IMR-90 (cell line): ENCODE data around the gene C16orf74. TPM values are rescaled to one million over a fixed set of nuclear protein-coding genes. Genes with fewer than 3 reads are reported as not detected.

Source experiments
- ATAC-seq: fragments of 200-7000 bp; cut with Tn5 transposase; 2 replicates; pipeline ENCODE4 v1.9.1; 2020; ENCODE audit warnings: low read depth, mild to moderate bottlenecking, moderate library complexity
- BruUV-seq: library from RNA; stranded (reverse); fragments of 400-500 nt; replicated peaks from 2 replicates; lab custom pipeline; 2021; lab: Mats Ljungman, UMichigan
- CTCF ChIA-PET: fragments of 300-600 bp; formaldehyde crosslinking; extraction: SDS; loops from one replicate; lab custom pipeline; 2021; ENCODE audit warnings: antibody characterized with exemption; lab: Yijun Ruan, JAX
- POLR2A ChIA-PET: fragments of 300-600 bp; sonication (Branson Sonifier 250); formaldehyde crosslinking; loops from one replicate; lab custom pipeline; 2022; ENCODE audit warnings: antibody characterized with exemption; ENCODE audit not compliant: unreplicated experiment; lab: Charles Lee
- DNase-seq: peaks from one replicate; pipeline ENCODE4 v3.0.0; 2013
- H2AFZ ChIP-seq: replicated peaks from 2 replicates; pipeline ENCODE3; 2013; ENCODE audit warnings: low read length, mild to moderate bottlenecking; ENCODE audit not compliant: poor library complexity
- H2AK5ac ChIP-seq: 2 replicates; pipeline ENCODE4 v1.6.1; 2013; ENCODE audit warnings: low read depth, low read length, inconsistent platforms
- H2AK9ac ChIP-seq: replicated peaks from 2 replicates; pipeline ENCODE3; 2013; ENCODE audit warnings: mild to moderate bottlenecking, low read depth, low read length, moderate library complexity; ENCODE audit not compliant: poor library complexity
- H2BK120ac ChIP-seq: 2 replicates; pipeline ENCODE4 v1.6.1; 2013; ENCODE audit warnings: low read depth, low read length, inconsistent platforms
- H2BK15ac ChIP-seq: 3 replicates; pipeline ENCODE4 v1.6.1; 2013; ENCODE audit warnings: low read depth, low read length, inconsistent platforms
- H2BK20ac ChIP-seq: 2 replicates; pipeline ENCODE4 v1.6.1; 2013; ENCODE audit warnings: low read depth, mild to moderate bottlenecking, inconsistent platforms, low read length, moderate library complexity
- H2BK5ac ChIP-seq: 2 replicates; pipeline ENCODE4 v1.6.1; 2013; ENCODE audit warnings: mild to moderate bottlenecking, low read depth, low read length, inconsistent platforms; ENCODE audit not compliant: poor library complexity, severe bottlenecking
- H3K14ac ChIP-seq: replicated peaks from 2 replicates; pipeline ENCODE4 v1.6.1; 2013; ENCODE audit warnings: low read depth, low read length, inconsistent platforms
- H3K18ac ChIP-seq: 2 replicates; pipeline ENCODE4 v1.6.1; 2013; ENCODE audit warnings: low read depth, low read length, control low read depth
- H3K23ac ChIP-seq: 2 replicates; pipeline ENCODE4 v1.6.1; 2013; ENCODE audit warnings: low read depth, low read length, inconsistent platforms
- H3K27ac ChIP-seq: 2 replicates; pipeline ENCODE4 v1.5.1; 2013; ENCODE audit warnings: mild to moderate bottlenecking, control low read depth, low read length; ENCODE audit not compliant: insufficient read depth
- H3K27me3 ChIP-seq: 2 replicates; pipeline ENCODE4 v1.6.1; 2013; ENCODE audit warnings: low read length; ENCODE audit not compliant: control insufficient read depth, insufficient read depth
- H3K36me3 ChIP-seq: 2 replicates; pipeline ENCODE4 v1.6.1; 2013; ENCODE audit warnings: low read length, mixed read lengths; ENCODE audit not compliant: control insufficient read depth, insufficient read depth
- H3K4ac ChIP-seq: 2 replicates; pipeline ENCODE4 v1.6.1; 2013; ENCODE audit warnings: low read depth, low read length, inconsistent platforms
- H3K4me1 ChIP-seq: 2 replicates; pipeline ENCODE4 v1.6.1; 2013; ENCODE audit warnings: low read length, mixed read lengths; ENCODE audit not compliant: control insufficient read depth, insufficient read depth
- H3K4me2 ChIP-seq: 2 replicates; pipeline ENCODE4 v1.6.1; 2013; ENCODE audit warnings: low read depth, mild to moderate bottlenecking, control low read depth, low read length, moderate library complexity
- H3K4me3 ChIP-seq: 2 replicates; pipeline ENCODE4 v1.5.1; 2013; ENCODE audit warnings: low read depth, mild to moderate bottlenecking, control low read depth, low read length, moderate library complexity; ENCODE audit not compliant: insufficient read depth
- H3K56ac ChIP-seq: 2 replicates; pipeline ENCODE4 v1.6.1; 2013; ENCODE audit warnings: low read length, inconsistent platforms; ENCODE audit not compliant: insufficient read depth; ENCODE audit errors: extremely low read depth
- H3K79me1 ChIP-seq, 2 experiments: 2 replicates each; pipeline ENCODE4 v1.6.1; 2013; ENCODE audit warnings: low read length in 2 of 2, inconsistent platforms in 1 of 2, low read depth in 1 of 2
- H3K9ac ChIP-seq: 2 replicates; pipeline ENCODE4 v1.6.1; 2013; ENCODE audit warnings: low read depth, low read length, control low read depth
- H3K9me1 ChIP-seq: 2 replicates; pipeline ENCODE4 v1.6.1; 2013; ENCODE audit warnings: low read length, inconsistent platforms; ENCODE audit not compliant: insufficient read depth
- H3K9me3 ChIP-seq: 2 replicates; pipeline ENCODE4 v1.6.1; 2013; ENCODE audit warnings: low read length; ENCODE audit not compliant: control insufficient read depth, insufficient read depth
- H4K20me1 ChIP-seq: 2 replicates; pipeline ENCODE4 v1.6.1; 2013; ENCODE audit warnings: low read length, inconsistent platforms; ENCODE audit not compliant: insufficient read depth
- H4K5ac ChIP-seq: 2 replicates; pipeline ENCODE4 v1.6.1; 2013; ENCODE audit warnings: mild to moderate bottlenecking, low read depth, low read length, control low read depth
- H4K8ac ChIP-seq, 2 experiments: 2 replicates each; pipeline ENCODE4 v1.6.1; 2013; ENCODE audit warnings: low read depth in 2 of 2, low read length in 2 of 2, control low read depth in 1 of 2, inconsistent platforms in 1 of 2
- H4K91ac ChIP-seq: 2 replicates; pipeline ENCODE4 v1.6.1; 2013; ENCODE audit warnings: low read depth, low read length, inconsistent platforms; ENCODE audit not compliant: insufficient read depth
- BHLHE40 ChIP-seq: fragments of 150-350 bp; IDR thresholded peaks from 2 replicates; pipeline ENCODE4 v1.6.1; 2016; ENCODE audit warnings: mild to moderate bottlenecking, low read depth, low read length
- ELK1 ChIP-seq: fragments of 150-350 bp; IDR thresholded peaks from 2 replicates; pipeline ENCODE4 v1.6.1; 2016; ENCODE audit warnings: low read depth, mild to moderate bottlenecking, low read length, moderate library complexity, borderline replicate concordance
- FOS ChIP-seq: fragments of 150-350 bp; IDR thresholded peaks from 2 replicates; pipeline ENCODE4 v1.6.1; 2016; ENCODE audit warnings: low read depth, low read length
- MAFK ChIP-seq: IDR thresholded peaks from 2 replicates; pipeline ENCODE4 v1.6.1; 2012; ENCODE audit warnings: low read depth, low read length, improper control_type of control experiment
- MAZ ChIP-seq: IDR thresholded peaks from 2 replicates; pipeline ENCODE4 v1.6.1; 2012; ENCODE audit warnings: low read depth, mild to moderate bottlenecking, low read length, improper control_type of control experiment, moderate library complexity, borderline replicate concordance
- MXI1 ChIP-seq: IDR thresholded peaks from 2 replicates; pipeline ENCODE4 v1.6.1; 2012; ENCODE audit warnings: low read depth, mild to moderate bottlenecking, low read length, moderate library complexity, borderline replicate concordance
- NFE2L2 ChIP-seq: fragments of 150-350 bp; IDR thresholded peaks from 2 replicates; pipeline ENCODE4 v1.6.1; 2016; ENCODE audit warnings: low read depth, mild to moderate bottlenecking, low read length
- POLR2A ChIP-seq: IDR thresholded peaks from 2 replicates; pipeline ENCODE4 v1.6.1; 2012; ENCODE audit warnings: mild to moderate bottlenecking, low read depth, low read length
- RCOR1 ChIP-seq: IDR thresholded peaks from 2 replicates; pipeline ENCODE4 v1.6.1; 2012; ENCODE audit warnings: mild to moderate bottlenecking, low read length, improper control_type of control experiment; ENCODE audit not compliant: insufficient replicate concordance
- RFX5 ChIP-seq: IDR thresholded peaks from 2 replicates; pipeline ENCODE4 v1.8.0; 2012; ENCODE audit warnings: low read depth, mild to moderate bottlenecking, low read length, moderate library complexity
- SMC3 ChIP-seq: fragments of 150-350 bp; IDR thresholded peaks from 2 replicates; pipeline ENCODE4 v1.6.1; 2016; ENCODE audit warnings: low read depth, mild to moderate bottlenecking, antibody characterized with exemption, low read length, moderate library complexity
- USF2 ChIP-seq: fragments of 150-350 bp; IDR thresholded peaks from 2 replicates; pipeline ENCODE4 v1.6.1; 2017; ENCODE audit warnings: mild to moderate bottlenecking, antibody characterized with exemption, low read length, low read depth
- WGBS, 2 experiments: methylation state at CpG; one replicate each; pipeline versions ENCODE4 v1.1.5 to v1.1.7; 2013; ENCODE audit warnings: missing lambda C conversion rate in 2 of 2; ENCODE audit not compliant: insufficient read length in 1 of 2; ENCODE audit errors: extremely low coverage in 2 of 2; 5-methylcytosine and 5-hydroxymethylcytosine counted together
- dilution Hi-C: fragments of 300-500 bp; cut with HindIII; formaldehyde crosslinking; loops from one replicate; pipeline ENCODE4 v1.14.3; 2018; ENCODE audit warnings: low sequenced_read_pairs; ENCODE audit not compliant: unreplicated experiment
- in situ Hi-C: fragments of 300-500 bp; cut with MboI; formaldehyde crosslinking; loops from 3 replicates; pipeline ENCODE4 v1.14.3; 2019; ENCODE audit warnings: low sequenced_read_pairs, inconsistent platforms, mixed read lengths
- intact Hi-C: fragments of 100-400 bp; cut with micrococcal nuclease; formaldehyde crosslinking; loops from 2 replicates; pipeline ENCODE4 v1.10.0; 2022
- polyA plus RNA-seq, 3 experiments: library from polyadenylated mRNA; depleted of rRNA; stranded (reverse); fragments of >200 nt; gene quantifications; 2 replicates each; pipeline ENCODE4 v1.2.3, GENCODE V29; 2012; ENCODE audit warnings: low replicate concordance in 1 of 3
- total RNA-seq: library from RNA; depleted of rRNA; stranded (reverse); fragments of >200 nt; gene quantifications from 2 replicates; pipeline ENCODE4 v1.2.3, GENCODE V29; 2012

Gene C16orf74
- total and polyA plus RNA-seq, 2 of the 4 experiments (the other 2 are of a cell fraction) = 4.5 to 12.2 TPM

- H3K56ac ChIP-seq = no peak overlapping the region
- H4K20me1 ChIP-seq = peaks cover 9% of the 10 kb centered on the region; the same call in 1 of the 2 replicates
- dilution Hi-C loops (no loop called here), in situ Hi-C loops (no loop called here), intact Hi-C loops (no loop called here)
- peaks cover 0 to 12% of the 10 kb centered on the region in 2 experiments; a peak in 1 of 4 replicates for H3K79me1 ChIP-seq
- H3K4me2 ChIP-seq = no peak overlapping the region
- no peak overlapping the region for H3K9ac ChIP-seq
- H3K23ac ChIP-seq = no peak overlapping the region
- no peak for ATAC-seq
- H2AFZ ChIP-seq = no peak overlapping the region
- H3K27ac ChIP-seq = no peak overlapping the region
- no peak overlapping the region for H4K91ac ChIP-seq
- POLR2A ChIA-PET = no interaction called here
- no peak overlapping the region for H2BK120ac ChIP-seq
- H4K5ac ChIP-seq = no peak overlapping the region
- no peak overlapping the region for H3K18ac ChIP-seq
- H2AK5ac ChIP-seq = no peak overlapping the region
- no peak overlapping the region for H3K4ac ChIP-seq
- H3K9me3 ChIP-seq = no peaks in the 10 kb centered on the region
- CTCF ChIA-PET = no interaction called here
- H3K4me1 ChIP-seq = no peaks in the 10 kb centered on the region
- DNase-seq = no peak
- peaks cover 3% of the 10 kb centered on the region; the same call in 1 of the 2 replicates for H3K9me1 ChIP-seq
- H4K8ac ChIP-seq = no peak overlapping the region
- H2BK5ac ChIP-seq = no peak overlapping the region
- no peak overlapping the region for H3K14ac ChIP-seq
- peaks cover 81% of the 10 kb centered on the region for H3K36me3 ChIP-seq
- H3K4me3 ChIP-seq = no peak overlapping the region
- 100% methylated on average over 11 of the region's 26 CpGs; no CpG with 5 or more reads in 1 of the 2 experiments for WGBS, 2 experiments
- no peaks in the 10 kb centered on the region for H3K27me3 ChIP-seq
- no peak overlapping the region for H2BK20ac ChIP-seq
- TF ChIP-seq USF2 (no peak), ELK1 (no peak), RFX5 (no peak), SMC3 (no peak), NFE2L2 (no peak), MAFK (no peak), RCOR1 (no peak), MAZ (no peak), MXI1 (no peak), POLR2A (no peak), FOS (no peak), BHLHE40 (no peak)
- no TSS peak for BruUV-seq
- H2AK9ac ChIP-seq = no peak overlapping the region
- no peak overlapping the region for H2BK15ac ChIP-seq
Measured at GRCh38 chr16:85661740-85662481, 89.0 kb downstream of the C16orf74 start.
